Measurements from ENCODE around the gene ALOX15B.

ALOX15B gene

DNA sequence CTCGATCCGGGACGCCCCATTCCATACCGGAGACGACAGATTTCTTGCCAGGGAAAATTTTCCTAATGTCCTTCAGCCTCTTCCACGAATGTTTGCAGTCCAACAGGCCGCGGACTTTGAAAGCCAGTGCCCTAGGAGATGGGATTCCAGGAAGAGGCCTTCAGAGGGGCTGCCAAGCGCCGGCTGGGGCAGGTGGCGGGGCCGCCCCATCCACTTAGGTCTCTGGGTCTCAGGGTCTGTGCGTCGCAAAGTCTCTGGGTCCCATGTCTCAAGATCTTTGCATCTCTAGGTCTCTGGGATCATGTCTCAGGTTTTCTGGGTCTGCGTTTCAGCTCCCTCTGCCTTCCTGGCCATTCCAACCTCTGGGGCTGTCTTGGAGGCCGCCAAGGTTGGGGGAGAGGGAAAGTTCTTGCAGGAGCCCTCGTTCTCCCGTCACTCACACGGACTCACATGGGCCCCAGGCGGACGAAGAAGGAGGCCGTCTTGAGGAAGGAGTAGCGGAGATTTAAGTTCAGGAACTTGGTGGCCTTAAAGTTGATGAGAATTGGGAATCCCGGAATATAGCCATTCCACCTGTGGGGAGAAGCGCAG lies 41.4 kb downstream of the ALOX15B start:
- DNase-seq (ENCODE audit: low spot score), result no peak

DNA sequence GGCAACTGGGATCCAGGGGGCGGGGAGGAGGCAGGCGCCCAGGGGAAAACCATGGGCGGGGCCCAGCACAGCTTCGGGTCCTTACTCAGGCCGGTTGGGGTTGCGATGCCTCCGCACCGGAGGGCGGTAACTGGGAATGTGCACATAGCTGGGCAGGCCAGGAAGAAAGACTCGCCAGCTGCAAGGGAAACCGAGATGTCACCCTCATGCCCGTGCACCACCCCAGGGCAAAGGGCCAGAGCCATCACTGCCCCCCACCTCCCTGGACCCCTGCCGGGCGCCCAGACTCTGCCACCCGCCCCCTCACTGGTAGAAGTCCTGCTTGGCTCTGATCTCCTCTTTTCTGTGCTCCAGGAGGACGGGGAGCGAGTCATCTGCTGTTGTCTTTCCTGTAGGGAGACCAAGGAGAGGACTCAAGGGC lies 42.0 kb downstream of the ALOX15B start:
- DNase-seq (ENCODE audit: low spot score), result no peak

DNA sequence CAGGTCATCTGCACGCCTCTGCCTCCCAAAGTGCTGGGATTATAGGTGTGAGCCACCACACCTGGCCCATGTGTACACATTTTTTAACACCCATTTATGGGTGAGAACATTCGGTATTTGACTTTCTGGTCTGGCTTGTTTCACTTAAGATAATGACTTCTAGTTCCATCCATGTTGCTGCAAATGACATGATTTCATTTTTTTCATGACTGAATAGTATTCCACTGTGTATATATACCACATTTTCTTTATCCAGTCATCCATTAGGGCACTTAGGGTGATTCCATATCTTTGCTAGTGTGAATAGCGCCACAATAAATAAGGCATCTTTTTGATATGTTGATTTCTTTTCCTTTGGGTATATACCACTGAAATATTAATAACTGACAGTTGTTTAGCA lies 43.0 kb downstream of the ALOX15B start:
- DNase-seq (ENCODE audit: low spot score), result no peak

DNA sequence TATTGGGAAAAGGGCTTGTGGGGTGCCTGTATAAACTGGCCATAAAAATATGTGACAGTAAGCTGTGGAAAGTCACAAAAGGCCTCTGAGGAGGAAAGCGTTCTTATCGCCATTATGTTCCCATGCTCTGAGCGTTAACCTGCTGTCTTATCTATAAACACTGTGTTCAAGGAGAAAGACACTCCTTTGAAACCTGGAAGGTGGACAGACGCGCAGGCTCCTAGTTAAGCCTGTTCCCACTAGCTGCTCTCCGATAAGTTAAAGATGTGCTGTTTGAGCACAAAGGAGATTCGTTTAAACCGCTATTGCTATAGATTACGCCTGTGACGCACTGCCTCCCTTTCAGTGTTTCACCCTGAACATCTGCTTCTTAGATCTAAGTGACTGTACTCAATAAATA lies 43.4 kb downstream of the ALOX15B start:
- DNase-seq (ENCODE audit: low spot score), result no peak

DNA sequence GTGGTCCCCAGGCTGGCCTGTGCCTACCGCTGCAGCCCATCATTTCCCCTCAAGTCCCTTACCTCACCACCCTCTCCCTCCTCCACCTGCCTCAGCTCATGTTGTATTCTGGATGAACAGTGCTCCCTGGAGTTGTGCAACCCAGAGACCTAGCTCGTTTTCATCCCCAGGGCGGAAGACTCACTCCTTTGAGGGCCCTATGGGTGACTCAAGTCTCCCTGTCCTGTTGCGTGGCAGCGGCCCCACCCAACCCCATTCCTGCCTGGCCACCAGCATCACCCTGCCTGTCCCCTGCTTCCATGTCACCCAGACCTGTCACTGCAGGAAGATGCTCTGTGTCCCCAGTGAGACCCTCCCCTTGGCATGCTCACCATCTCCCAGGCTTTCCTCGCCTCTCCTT lies 45.4 kb downstream of the ALOX15B start:
- DNase-seq (ENCODE audit: low spot score), result no peak

DNA sequence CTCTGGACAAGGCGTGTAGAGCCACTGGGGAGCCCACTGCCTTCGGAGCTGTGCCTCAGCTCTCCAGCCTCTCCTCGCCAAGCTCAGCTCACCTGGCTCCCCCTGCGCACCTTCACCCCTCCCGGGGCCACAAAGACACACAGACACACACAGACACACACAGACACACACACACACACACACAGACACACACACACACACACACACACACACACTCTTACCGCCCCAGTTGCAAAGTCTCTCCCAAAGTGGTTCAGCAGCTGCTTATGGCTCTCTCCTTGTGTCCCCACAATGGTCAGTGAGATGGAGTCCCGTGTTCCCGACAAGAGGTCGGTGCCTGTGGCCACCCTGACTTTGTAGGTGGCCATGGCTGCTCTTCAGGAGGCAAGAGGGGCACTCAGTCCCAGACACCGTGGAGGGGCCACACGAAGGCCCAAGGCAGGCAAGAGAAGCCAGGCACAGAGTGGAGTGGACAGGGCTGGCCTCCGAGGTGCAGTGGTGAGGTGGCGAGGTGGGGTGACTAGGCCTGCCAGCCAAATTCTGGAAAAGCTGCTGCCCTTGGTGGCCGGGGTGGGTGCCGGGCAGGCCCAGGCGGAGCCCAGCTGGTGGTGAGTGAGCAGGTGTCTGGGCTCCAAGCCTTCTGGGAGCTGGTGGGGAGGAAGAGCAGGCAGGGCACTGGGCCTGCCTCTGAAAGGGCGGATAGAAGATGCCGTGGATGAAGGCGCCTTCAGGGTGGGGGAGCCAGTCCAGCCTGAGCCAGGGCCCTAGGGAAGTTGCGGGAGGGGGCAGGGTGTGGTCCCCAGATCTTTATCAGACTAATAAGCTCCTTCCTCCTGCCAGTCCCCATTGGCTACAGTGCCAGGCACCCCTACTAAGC lies 48.5 kb downstream of the ALOX15B start, which contains the start of gene ALOX12B:
ALOX12B (minus strand) TSS at position 642 of the 877 bp plus-strand sequence; CDS start at position 368, 274 bp downstream.
- DNase-seq (ENCODE audit: low spot score), result no peak

DNA sequence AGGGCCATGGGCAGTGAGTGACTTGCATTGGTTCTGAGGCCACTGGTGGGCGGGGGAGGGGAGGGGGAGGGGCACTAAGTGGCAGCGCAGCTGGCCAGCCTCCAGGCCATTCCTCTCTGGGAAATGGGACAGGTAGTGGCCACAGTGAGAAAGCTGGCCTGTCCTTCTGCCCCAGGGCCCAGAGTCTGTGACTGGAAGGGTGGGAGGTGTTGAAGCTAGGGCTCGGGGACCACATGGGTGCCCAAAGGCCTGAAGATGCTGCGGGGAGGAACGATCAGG lies 49.0 kb downstream of the ALOX15B start:
- DNase-seq (ENCODE audit: low spot score), result no peak

DNA sequence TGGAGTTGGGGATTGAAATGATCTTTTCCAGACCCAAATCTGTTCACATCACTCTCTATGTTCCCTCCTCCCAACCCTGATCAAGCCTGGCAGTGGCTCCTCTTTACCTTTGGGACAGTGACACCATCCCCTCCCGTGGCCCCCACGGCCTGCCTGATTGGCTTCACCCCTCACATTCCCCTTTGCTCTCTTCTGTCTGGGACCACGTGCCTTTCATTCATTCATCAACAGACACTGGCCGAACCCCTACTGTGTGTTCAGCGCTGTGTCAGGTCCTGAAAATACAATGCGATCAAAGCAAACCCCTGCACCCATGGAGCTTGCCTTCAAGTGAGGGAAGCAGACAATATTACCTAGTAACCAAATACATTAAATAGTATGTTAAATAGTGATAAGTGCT lies 50.9 kb downstream of the ALOX15B start:
- DNase-seq (ENCODE audit: low spot score), result no peak

DNA sequence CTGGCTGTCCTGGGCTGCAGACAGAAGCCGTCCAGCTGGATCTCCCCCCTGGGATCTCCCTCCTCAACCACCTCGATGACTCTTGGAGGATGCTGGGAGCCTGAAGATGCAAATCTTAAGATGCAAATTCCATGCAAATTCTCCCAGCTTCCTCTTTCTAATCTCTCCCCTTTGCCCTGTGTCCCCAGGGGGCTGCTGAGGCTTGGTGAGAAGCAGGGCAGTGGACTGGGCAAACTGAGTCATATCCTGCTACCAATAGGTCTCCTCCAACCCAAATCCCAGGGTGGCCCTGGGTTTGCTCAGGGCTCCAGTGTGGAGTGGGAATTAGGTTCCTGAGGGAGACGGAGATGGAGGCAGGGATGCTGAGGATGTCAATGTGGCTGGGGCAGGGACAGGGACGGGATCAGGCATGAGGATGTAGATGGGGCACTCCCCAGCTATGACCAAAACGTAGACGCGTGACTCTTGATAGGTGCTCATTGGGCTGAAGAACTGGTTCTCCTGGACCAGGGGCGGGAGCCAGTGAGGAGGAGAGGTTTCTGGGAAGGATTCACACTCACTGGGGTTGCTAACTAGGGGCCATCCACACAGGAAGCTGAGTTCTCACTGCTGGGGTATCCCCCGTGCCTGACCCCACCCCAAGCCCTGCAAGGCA lies 52.3 kb downstream of the ALOX15B start:
- no peak for DNase-seq (ENCODE audit: low spot score)

DNA sequence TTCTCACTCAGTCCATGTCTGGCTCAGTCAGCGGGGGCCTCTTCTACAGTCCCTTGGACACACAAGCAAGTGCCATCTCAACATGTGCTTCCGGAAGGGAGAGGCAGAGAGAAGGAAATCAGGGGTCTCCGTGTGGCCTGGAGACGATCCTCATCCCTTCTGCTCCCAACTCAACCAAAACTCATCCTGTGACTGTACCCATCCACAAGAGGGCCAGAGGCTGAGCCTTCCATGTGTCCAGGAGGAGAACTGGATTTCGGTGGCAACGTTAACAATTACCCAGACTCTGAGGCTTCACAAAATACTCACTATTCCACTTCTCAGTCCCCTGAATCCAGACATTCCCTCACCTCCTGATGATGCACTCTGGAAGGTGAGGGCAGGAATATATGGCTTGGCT lies 56.5 kb downstream of the ALOX15B start:
- no peak for DNase-seq (ENCODE audit: low spot score)

DNA sequence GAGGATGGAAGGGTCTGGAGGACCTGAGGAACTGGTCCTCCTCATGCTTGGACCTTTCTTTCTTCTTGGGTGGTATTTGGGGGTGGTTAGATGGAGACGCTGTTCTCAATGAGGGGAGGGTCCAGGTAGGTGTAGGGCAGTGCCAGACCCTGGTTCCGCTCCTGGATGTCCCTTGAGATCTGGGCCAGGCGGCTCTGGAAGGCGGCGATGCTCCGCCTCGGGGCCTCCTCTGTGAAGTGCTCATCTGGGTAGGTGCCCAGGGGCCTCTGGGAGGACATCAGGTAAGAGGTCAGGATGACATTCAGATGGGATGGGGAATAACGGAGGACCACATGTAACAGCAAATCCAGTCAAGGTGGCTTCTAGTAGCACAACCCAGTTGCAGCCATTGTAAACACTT lies 57.7 kb downstream of the ALOX15B start:
- DNase-seq (ENCODE audit: low spot score), result no peak
